Ecto neural progenitor cell (in vitro differentiated cells): ENCODE data around the gene GRAMD1C.
A peak's percentile ranks its signal among the peaks of the same experiment; 100 is the strongest.

Source experiments
- DNase-seq: peaks from one replicate; pipeline ENCODE4 v3.0.0-alpha.2; 2018; ENCODE audit warnings: low spot score

Gene GRAMD1C

DNA sequence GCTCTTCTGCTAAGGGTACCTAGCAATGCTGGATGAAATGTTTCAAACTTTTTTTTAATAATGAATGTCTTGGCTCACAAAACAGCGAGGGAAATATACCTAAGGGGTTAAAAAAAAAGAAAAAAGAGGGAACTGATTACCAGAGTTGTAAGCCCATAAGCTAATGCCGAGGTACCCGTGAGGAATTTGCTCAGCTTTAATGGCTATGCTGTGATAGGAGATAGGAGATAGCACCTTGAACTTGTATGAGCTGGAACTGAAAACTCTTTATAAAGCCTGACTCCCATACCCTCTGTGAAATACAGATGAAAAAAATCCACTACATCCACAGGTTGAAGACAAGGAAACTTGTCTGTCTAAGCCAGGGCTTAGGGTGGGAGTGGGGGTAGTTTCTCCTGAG lies 13.9 kb downstream of the GRAMD1C start:
- no peak for DNase-seq

DNA sequence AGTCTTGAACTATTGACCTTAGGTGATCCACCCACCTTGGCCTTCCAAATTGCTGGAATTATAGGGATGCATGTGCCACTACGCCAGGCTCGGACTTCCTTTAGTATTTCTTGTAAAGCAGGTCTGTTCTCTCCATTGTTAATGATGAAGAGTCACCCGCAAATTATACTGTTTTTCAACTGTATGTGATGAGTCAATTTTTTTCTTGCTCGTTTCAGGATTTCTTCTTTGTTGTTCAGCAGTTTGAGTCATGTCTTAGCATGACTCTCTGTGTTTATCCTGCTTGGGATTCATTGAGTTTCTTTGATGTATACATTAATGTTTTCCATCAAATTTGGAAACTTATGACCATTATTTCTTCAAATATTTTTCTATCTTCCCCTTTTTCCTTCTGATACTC lies 28.9 kb downstream of the GRAMD1C start:
- no peak for DNase-seq

DNA sequence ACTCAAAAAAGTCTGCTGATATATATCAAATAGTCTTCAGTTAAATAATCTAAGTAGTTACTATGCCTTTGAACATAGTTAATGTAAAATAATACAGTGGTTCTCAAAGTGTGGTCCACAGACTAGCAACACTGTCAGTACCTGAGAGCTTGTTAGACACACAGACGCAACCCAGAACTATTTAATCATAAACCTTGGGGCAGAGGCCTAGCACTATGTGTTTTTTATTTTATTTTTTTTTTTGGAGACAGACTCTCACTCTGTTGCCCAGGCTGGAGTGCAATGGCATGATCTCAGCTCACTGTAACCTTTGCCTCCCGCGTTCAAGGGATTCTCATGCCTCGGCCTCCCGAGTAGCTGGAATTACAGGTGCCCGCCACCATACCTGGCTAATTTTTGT lies 34.7 kb downstream of the GRAMD1C start:
- DNase-seq: no peak

DNA sequence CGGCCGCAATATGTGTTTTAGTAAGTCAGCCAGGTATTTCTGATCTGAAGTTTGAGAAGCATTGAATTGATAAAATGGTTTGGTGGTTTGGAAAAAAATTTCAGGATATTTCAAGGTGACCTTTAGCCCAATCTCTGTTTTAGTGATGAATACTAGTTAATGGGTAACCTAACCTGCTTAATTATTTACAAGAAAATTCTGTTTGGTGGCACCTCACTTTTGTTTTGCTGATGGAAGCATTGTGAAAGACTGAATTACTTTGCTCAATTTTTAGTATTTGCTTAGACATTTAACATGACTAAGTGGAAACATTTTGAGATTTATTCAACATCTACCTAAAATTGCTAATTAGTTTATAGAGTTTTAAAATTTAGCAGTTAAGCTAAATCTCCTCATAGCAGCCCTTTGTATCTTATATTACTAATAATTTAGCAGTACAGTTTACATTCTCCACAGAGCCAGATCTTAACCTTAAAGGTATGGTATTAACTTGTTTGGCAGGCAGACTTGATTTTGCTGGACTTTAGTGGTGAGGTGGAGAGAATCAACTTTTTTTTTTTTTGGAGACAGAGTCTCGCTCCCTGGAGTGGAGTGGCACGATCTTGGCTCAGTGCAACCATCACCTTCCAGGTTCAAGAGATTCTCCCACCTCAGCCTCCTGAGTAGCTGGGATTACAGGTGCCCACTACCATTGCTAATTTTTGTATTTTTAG lies 35.4 kb downstream of the GRAMD1C start:
- DNase-seq: no peak

DNA sequence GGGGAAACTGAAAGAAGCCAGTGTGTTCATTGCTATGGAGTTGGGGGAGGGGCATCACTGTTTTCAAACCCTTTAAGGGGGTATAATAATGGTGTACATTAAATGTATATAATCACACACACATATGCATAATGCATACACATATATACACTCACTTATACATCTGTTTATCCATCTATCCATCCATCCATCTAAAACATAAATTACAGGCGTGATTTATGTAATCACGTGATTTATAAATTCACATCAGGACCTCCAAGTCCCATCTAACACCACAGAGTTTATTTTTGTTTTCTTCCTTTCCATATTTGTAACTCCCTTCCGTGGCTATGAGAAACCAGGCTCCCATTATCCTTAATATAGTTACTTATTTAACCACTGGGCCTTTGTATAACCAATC lies 39.8 kb downstream of the GRAMD1C start:
- no peak for DNase-seq

DNA sequence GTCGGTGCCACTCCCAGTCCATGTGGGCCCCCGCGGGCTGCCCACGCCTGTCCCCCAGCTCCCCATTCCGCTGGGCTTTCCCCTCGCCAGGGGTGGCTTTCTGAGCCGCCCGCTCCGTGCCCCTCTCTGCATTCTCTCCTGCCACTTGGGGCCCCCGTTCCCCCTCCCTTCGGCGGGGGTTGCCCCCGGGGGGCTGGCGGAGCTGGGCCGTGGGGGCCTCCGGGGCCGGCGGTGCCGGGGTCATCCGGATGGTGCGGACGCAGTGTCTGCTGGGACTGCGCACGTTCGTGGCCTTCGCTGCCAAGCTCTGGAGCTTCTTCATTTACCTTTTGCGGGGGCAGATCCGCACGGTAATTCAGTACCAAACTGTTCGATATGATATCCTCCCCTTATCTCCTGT lies 46.5 kb downstream of the GRAMD1C start:
- DNase-seq: no peak

DNA sequence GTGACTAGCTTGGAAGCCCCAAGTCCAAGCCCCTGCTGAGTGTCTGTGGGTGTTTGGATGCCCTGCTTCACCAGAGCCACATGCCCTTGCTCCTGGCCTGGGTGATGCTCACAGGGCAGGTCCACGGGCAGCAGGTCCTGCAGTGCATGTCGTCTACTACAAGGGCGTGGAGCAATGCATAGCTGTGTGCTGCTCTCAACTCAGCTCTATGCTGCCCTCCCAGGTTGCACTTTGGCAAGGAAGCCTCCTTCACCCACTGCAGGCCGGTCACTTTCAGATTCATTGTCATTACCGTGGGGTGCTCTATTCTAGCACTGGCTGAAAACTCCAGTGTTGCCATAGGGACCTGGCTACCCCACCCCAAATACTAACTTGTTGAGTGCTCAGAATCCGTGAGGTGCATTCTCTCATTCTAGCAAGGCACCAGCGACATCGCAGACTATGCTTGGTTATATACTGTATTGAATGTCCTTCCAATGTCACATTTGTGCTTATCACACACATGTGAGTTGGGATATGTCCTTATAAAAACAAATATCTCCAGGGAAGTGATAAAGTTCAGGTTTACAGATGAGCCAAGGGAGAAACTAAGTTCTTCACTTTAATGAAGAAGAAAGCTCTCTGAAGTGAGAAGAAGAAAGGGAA lies 51.8 kb downstream of the GRAMD1C start:
- no peak for DNase-seq

DNA sequence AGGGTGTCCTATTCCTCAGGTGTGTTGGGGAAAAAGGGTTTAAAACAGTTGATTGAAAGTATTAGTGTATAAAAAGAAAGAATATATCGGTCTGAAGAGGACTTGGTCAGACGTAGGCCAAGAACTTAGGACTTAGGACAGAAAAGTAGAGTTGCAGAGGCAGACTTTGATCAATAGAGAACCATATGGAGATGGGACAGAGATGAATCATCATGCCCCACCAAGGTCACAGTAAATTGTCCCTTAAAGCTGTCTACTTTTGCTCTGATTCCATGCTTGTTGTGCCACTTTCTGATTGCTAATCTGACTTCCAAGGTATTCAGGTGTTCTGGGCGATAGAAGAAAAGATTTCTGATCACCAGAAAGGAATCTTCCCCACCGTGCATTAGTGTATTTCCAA lies 56.3 kb downstream of the GRAMD1C start:
- no peak for DNase-seq

DNA sequence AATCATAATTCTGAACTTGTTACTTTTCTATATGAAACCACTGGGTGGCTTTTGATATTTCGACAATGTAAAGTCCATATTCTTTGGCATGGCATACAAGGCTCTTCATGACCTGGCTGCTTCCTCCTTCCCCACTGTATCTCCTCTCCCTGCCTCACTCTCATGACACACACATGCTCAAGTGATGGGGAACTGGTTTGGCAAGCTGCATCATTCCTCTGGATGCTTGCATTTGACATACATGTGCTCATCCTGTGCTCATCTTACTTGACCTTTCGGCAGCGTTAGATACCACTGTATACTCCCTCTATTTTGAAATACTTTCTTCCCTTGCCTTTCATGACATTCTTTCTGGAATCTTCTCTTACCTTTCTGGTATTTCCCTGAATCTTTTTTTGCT lies 57.4 kb downstream of the GRAMD1C start:
- DNase-seq: no peak

DNA sequence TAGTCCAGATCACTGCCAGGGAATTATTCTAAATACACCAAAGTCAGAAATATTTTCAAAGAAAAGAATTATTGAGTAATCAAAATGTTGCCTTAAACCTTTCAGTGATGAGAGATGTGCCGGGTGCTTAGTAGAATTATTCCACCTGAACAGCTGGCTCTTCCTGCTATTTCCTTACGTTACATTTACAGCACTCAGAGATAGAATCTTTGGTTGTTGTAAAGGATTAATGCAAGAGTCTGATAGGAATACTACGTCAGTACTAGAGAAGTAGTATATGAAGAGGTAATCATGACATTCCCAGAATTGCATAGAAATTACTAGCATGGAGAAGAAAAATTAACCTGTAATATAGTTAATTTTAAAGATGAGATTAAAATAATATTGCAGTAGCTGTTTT lies 58.3 kb downstream of the GRAMD1C start:
- DNase-seq: no peak

DNA sequence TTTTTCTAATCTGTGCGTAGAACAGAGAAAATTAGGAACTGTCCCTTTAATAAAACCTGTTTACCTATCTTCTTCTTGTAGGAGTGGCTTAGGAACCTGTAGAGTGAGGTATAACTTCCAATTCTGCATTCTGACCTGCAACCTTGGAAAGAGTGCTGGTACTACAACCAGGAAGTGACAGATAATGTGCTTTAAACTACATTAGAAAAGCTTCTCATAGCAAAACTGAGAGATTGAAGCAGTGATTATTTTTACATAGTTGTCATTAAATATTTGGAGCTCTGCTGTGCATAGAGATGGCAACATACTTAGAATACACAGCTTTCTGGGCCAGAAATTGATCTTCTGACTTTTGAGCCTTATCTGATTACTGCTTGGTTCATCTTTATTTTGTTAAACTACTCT lies 58.8 kb downstream of the GRAMD1C start:
- DNase-seq: no peak

DNA sequence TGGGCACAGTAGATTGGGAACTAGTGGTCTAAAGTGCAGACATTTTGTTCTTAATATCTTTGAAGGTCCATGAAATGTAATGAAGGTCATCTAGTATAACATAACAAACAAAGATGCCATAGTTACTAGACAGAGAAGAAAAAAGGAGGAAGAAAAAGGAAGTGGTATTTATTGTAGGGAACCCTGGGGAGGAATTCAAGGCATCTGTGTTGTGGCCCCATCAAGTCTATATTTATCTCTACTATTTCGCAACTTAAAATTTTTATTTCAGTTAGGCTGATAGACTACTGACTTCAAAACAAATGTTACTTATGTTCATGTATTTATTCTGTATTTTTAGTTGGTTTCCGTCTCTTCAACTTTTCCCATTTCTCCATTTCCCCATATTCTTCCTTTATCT lies 60.3 kb downstream of the GRAMD1C start:
- no peak for DNase-seq

DNA sequence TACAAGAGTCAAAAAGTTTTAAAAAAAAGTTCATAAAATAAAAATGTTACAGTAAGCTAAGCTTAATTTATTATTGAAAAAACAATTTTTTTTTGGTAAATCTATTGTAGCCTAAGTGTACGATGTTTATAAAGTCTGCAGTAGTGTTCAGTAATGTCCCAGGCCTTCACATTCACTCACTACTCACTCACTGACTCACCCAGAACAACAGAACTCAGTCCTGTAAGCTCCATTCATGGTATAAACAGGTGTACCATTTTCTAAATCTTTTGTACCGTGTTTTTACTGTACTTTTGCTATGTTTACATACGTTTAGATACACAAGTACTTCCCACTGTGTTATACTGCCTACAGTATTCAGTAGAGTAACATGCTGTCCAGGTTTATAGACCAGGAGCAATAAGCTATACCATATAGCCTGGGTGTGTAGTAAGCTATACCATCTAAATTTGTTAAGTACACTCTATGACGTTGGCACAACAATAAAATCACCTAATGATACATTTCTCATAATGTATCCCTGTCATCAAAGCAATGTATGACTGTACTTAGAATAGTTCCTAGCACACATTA lies 68.1 kb downstream of the GRAMD1C start:
- DNase-seq: no peak

DNA sequence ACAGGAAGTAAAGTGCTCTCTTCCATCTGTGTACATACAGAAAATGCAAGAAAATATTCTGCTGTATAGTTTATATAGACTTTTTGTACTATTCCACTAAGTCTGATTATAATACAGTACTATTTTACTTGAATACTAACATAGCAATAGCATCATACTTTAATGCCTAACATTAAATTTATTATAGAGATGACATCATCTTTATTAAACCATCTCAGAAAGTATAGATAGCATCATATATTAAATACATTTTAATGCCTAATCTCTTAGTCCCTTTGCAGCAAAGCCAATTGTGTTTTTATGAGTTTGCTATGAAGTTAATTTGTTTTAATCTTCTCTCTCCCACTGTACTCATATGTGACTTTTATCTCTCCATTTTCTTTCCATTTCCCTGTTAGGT lies 69.5 kb downstream of the GRAMD1C start:
- DNase-seq: no peak

DNA sequence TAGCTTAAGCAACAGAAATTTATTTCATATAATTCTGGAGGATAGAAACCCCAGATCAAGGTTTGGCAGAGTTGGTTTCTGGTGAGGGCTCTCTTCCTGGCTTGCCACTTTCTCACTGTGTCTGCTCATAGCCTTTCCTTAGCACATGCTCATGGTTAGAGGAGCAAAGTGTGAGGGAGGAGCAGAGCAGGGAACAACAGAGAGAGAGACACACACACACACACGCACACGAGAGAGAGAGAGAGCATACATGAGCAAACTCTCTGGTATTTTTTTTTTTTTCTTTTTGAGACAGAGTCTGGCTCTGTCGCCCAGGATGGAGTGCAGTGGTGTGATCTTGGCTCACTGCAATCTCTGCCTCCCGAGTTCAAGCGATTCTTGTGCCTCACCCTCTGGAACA lies 72.4 kb downstream of the GRAMD1C start:
- DNase-seq: no peak

DNA sequence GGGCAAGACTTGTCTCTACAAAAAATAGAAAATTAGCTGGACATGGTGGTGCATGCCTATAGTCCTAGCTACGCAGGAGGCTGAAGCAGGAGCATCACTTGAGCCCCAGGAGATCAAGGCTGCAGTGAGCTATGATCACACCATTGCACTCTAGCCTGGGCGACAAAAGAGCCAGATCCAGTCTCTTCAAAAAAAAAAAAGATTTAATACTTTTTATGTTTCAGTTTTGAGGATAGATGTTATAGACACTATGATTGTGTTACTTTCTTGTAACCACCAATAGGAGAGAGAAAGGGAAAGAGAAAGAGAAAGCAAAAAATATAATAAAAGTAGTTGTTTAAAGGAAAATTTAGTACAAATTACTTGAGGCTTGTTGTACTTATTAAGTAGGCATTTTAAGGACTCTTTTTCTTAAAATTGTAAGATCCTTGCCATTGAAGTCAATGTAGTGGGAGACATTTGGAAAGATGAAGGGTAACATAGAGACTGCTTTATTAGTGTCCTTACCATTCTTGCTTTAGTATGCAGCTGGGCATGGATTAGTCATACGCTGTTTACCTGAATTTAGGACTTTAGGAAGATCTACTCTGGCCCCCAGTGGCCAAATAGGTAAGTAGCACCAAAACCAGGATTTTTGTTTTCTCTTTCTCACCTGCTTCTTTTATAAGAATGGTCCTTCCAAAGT lies 74.1 kb downstream of the GRAMD1C start:
- DNase-seq: no peak

DNA sequence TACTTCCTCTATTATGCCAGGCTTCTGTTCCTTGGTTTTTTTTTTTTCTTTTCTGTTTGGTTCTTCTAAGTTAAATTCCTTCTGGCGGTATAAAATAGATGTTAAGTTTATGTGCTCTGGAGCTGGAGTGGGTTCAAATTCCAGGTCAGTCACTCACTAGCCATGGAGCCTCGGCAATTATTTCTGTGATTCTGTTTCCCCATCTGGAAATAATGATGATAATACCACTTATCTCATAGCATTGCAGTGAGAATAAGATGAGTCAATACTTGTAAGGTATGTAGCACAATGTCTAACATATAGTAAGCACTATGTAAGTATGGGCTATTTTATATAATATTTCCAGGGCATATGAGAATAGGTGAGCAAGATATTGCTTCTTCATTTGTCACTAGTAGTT lies 76.1 kb downstream of the GRAMD1C start:
- DNase-seq: no peak

DNA sequence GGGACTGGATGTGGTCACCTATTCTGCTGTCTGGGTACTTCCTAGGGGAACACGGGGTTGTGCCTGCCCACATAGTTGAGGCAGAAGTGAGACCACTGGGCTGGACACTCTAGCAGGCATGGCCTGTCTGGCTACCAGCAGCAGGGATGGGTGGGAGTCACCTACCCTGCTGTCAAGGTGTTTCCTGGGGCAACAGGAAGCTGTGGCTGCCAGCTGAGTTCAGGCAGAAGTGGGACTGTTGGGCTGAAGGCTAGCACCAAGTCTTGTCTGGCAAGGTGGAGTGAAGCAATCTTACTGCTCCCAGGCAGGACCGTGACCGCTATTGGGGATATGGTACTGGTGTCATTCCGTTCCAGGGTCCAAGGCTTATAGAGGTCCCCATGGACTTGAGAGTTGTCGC lies 89.0 kb downstream of the GRAMD1C start:
- no peak for DNase-seq

DNA sequence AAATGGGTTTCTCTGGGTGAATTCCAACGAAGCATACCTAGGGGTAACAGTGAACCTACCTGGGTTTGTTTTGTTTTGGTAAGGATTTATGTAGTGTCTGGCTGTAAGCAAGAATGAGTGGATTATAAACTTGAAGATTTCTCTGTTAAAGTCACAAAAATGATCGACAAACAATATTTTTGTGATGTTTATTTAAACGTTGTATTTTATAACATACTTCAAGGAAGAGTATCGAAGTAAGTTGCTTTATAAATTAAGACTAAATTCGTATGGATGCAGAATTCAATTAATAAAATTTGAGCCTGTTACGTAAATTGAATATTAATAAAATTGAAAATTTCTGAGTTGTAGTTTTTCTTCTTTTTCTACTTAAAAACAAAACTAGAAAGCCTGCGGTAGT lies 108.2 kb downstream of the GRAMD1C start:
- DNase-seq: no peak

DNA sequence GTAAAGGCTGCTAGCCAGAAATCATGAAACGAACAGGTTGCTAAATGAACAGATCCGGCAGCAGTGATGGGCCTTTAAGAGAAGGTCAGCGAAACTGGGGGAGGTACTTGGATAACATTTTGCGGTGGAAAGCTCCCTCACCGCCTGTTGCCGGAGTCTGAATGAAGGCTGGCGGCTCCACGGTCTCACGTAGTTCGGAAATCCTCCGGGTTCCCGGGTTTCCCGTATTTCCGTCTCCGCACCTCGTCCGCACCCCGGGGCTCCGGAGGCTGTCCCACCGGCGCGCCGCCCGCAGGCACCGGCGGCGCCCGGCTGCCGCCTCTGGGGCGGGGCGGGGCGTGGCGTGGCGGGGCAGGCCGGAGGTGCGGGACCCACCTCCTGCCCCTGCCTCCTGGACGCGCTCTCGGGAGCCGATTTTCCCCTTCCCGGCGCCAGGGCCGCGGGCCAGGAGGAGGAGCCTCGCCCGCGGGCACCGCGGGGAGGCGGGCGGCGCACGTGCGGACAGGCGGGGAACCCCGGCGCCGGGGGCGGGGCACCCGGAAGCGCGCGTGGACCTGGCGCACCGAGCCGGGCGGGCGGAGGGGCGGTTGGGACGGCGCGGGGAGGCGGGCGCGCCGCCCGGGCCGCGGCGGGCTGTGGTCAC lies 108.9 kb downstream of the GRAMD1C start, which contains the start of gene ZDHHC23:
Gene ZDHHC23 (plus strand): TSS at position 642 of the 643 bp plus-strand sequence. CDS start 790 bp downstream, outside the sequence.
- DNase-seq: peak; percentile 79

DNA sequence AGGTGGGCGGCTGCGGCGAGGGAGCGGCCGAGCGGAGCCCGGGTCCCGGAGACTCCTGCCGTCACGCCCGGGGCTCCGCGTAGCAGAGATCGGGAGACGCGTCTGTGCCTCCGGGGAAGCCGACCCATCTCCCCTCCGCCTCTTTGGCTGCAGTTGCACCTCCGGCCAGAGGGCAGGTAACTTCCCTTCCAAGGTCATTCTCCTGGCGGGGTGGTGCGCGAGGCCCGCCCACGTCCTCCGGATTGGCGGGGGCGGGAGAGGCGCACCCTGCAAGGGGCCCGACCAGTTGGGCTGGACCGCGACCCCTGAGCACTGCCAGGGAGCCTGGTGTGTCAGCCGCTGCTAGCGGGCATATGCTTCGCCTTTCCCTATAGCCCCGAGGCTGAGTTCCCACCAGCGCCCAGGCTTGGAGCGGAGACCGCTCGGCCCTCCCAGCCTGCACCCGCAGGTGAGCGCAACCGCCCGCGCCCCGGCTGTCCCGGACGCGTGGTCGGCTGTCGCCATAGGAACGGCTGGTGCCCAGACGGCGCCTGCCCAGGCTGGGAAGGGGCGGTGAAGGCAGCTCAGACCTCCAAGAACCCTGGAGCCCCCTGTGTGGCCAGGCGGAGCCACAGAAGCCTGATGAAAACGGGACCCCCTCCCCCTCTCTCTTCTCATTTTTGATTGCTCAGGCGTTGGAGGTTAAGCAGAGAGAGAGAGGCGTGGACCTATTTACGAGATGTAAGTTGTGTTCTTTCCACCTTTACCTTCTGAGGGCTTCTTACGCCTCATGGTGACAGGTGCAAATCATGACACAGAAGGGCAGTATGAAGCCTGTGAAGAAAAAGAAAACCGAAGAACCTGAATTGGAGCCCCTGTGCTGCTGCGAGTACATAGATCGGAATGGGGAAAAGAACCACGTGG lies 109.7 kb downstream of the GRAMD1C start:
- peak; percentile 74 for DNase-seq
